ENCODE results near the gene TMEM182. TPM values are rescaled to one million over a fixed set of nuclear protein-coding genes. Genes with fewer than 3 reads are reported as not detected.

TMEM182 gene
- total RNA-seq, 1 donor from 2014 or later: 5.8 TPM

GRCh38 chr2:102772659-102773058, 10.8 kb downstream of the TMEM182 start:
- Mint-ChIP-seq H3K9me3 (ENCODE audit: unreplicated experiment) (peaks cover 2% of the 10 kb centered on the region), H3K27ac (ENCODE audit: unreplicated experiment) (no peak overlapping the region), H3K36me3 (ENCODE audit: unreplicated experiment) (no peaks in the 10 kb centered on the region), H3K4me1 (ENCODE audit: low read depth, unreplicated experiment) (peaks cover 2% of the 10 kb centered on the region), H3K27me3 (ENCODE audit: unreplicated experiment) (peaks cover 1% of the 10 kb centered on the region), H3K4me3 (ENCODE audit: unreplicated experiment) (no peak overlapping the region)
- DNase-seq: no peak
- TF ChIP-seq CTCF (IDR thresholded peaks at IDR 0.05; ENCODE audit: partially characterized antibody, unreplicated experiment): no peak

- DNase-seq: no peak
- Mint-ChIP-seq H3K27me3 (ENCODE audit: unreplicated experiment) (peaks cover 1% of the 10 kb centered on the region), H3K4me1 (ENCODE audit: low read depth, unreplicated experiment) (peaks cover 2% of the 10 kb centered on the region), H3K27ac (ENCODE audit: unreplicated experiment) (no peak overlapping the region), H3K36me3 (ENCODE audit: unreplicated experiment) (no peaks in the 10 kb centered on the region), H3K9me3 (ENCODE audit: unreplicated experiment) (no peaks in the 10 kb centered on the region), H3K4me3 (ENCODE audit: unreplicated experiment) (no peak overlapping the region)
- no peak for TF ChIP-seq CTCF (IDR thresholded peaks at IDR 0.05; ENCODE audit: partially characterized antibody, unreplicated experiment)
Measured at GRCh38 chr2:102773149-102773705, 11.4 kb downstream of the TMEM182 start.

- Mint-ChIP-seq H3K9me3 (ENCODE audit: unreplicated experiment) (no peaks in the 10 kb centered on the region), H3K4me3 (ENCODE audit: unreplicated experiment) (no peak overlapping the region), H3K36me3 (ENCODE audit: unreplicated experiment) (no peaks in the 10 kb centered on the region), H3K27ac (ENCODE audit: unreplicated experiment) (no peak overlapping the region), H3K4me1 (ENCODE audit: low read depth, unreplicated experiment) (peaks cover 2% of the 10 kb centered on the region), H3K27me3 (ENCODE audit: unreplicated experiment) (no peaks in the 10 kb centered on the region)
- TF ChIP-seq CTCF (IDR thresholded peaks at IDR 0.05; ENCODE audit: partially characterized antibody, unreplicated experiment): no peak
- no peak for DNase-seq
Measured at GRCh38 chr2:102778260-102778659, 16.4 kb downstream of the TMEM182 start.

GRCh38 chr2:102780467-102780866, 18.6 kb downstream of the TMEM182 start:
- Mint-ChIP-seq H3K36me3 (ENCODE audit: unreplicated experiment) (no peaks in the 10 kb centered on the region), H3K4me3 (ENCODE audit: unreplicated experiment) (no peak overlapping the region), H3K27me3 (ENCODE audit: unreplicated experiment) (no peaks in the 10 kb centered on the region), H3K4me1 (ENCODE audit: low read depth, unreplicated experiment) (peaks cover 4% of the 10 kb centered on the region), H3K27ac (ENCODE audit: unreplicated experiment) (no peak overlapping the region), H3K9me3 (ENCODE audit: unreplicated experiment) (no peaks in the 10 kb centered on the region)
- DNase-seq: no peak
- no peak for TF ChIP-seq CTCF (IDR thresholded peaks at IDR 0.05; ENCODE audit: partially characterized antibody, unreplicated experiment)

GRCh38 chr2:102782187-102782586, 20.4 kb downstream of the TMEM182 start:
- peaks cover 2% of the 10 kb centered on the region for H3K27me3 Mint-ChIP-seq (ENCODE audit: unreplicated experiment)
- no peak for TF ChIP-seq CTCF (IDR thresholded peaks at IDR 0.05; ENCODE audit: partially characterized antibody, unreplicated experiment)
- H3K27ac Mint-ChIP-seq (ENCODE audit: unreplicated experiment): no peak overlapping the region
- H3K4me3 Mint-ChIP-seq (ENCODE audit: unreplicated experiment): no peak overlapping the region
- no peaks in the 10 kb centered on the region for H3K36me3 Mint-ChIP-seq (ENCODE audit: unreplicated experiment)
- H3K4me1 Mint-ChIP-seq (ENCODE audit: low read depth, unreplicated experiment): peaks cover 4% of the 10 kb centered on the region
- no peaks in the 10 kb centered on the region for H3K9me3 Mint-ChIP-seq (ENCODE audit: unreplicated experiment)
- no peak for DNase-seq

Measured in glutamatergic neuron (in vitro differentiated cells).